Neural cell (in vitro differentiated cells): Measurements from ENCODE around the gene TBX15. TPM values are rescaled to one million over a fixed set of nuclear protein-coding genes. Genes with fewer than 3 reads are reported as not detected.

Experiments used
- H2AFZ ChIP-seq: fragments of 200-600, 300-800 bp; sonication (generic), shearing (Covaris generic); 2 replicates; pipeline ENCODE4 v1.6.0; 2014; ENCODE audit warnings: low read depth, mild to moderate bottlenecking, antibody characterized with exemption, low read length, moderate library complexity
- H3F3A ChIP-seq: fragments of 200-600 bp; shearing (Covaris generic); 2 replicates; pipeline ENCODE4 v1.6.1; 2016; ENCODE audit warnings: mild to moderate bottlenecking, moderate library complexity, mixed read lengths, antibody characterized with exemption, low read length; ENCODE audit not compliant: insufficient read depth, poor library complexity, severe bottlenecking
- H3K27ac ChIP-seq: fragments of 200-600, 300-800 bp; sonication (generic), shearing (Covaris generic); 2 replicates; pipeline ENCODE4 v1.5.1; 2014; ENCODE audit warnings: mild to moderate bottlenecking, low read length, moderate library complexity
- H3K27me3 ChIP-seq: fragments of 300-800, 200-600 bp; sonication (generic), shearing (Covaris generic); 2 replicates; pipeline ENCODE4 v1.6.0; 2014; ENCODE audit warnings: mild to moderate bottlenecking, low read depth, low read length, moderate library complexity; ENCODE audit not compliant: insufficient read depth
- H3K36me3 ChIP-seq: fragments of 300-800, 200-600 bp; sonication (generic), shearing (Covaris generic); 2 replicates; pipeline ENCODE4 v1.5.1; 2014; ENCODE audit warnings: mild to moderate bottlenecking, antibody characterized with exemption, low read length, moderate library complexity; ENCODE audit not compliant: insufficient read depth
- H3K4me2 ChIP-seq: fragments of 300-800, 200-600 bp; sonication (generic), shearing (Covaris generic); 2 replicates; pipeline ENCODE4 v1.6.0; 2014; ENCODE audit warnings: mild to moderate bottlenecking, low read length
- H3K4me3 ChIP-seq: fragments of 300-800, 200-600 bp; sonication (generic), shearing (Covaris generic); 2 replicates; pipeline ENCODE4 v1.5.1; 2014; ENCODE audit warnings: mild to moderate bottlenecking, low read length, moderate library complexity
- H3K79me2 ChIP-seq: fragments of 200-600 bp; shearing (Covaris generic); replicated peaks from 2 replicates; pipeline ENCODE4 v1.6.0; 2014; ENCODE audit warnings: mild to moderate bottlenecking, low read length, moderate library complexity; ENCODE audit not compliant: insufficient read depth
- H3K9ac ChIP-seq: fragments of 300-800, 200-600 bp; sonication (generic), shearing (Covaris generic); 2 replicates; pipeline ENCODE4 v1.6.1; 2016; ENCODE audit warnings: mild to moderate bottlenecking, low read length, mixed read lengths
- H3K9me2 ChIP-seq: fragments of 200-600 bp; shearing (Covaris generic); 2 replicates; pipeline ENCODE4 v1.6.1; 2016; ENCODE audit warnings: mild to moderate bottlenecking, low read length, mixed read lengths; ENCODE audit not compliant: insufficient read depth
- H3K9me3 ChIP-seq: fragments of 200-600, 300-800 bp; sonication (generic), shearing (Covaris generic); 2 replicates; pipeline ENCODE4 v1.6.1; 2016; ENCODE audit warnings: mild to moderate bottlenecking, mixed run types, low read length, moderate library complexity, mixed read lengths
- H4K20me1 ChIP-seq: fragments of 200-600 bp; shearing (Covaris generic); 2 replicates; pipeline ENCODE4 v1.6.1; 2016; ENCODE audit warnings: mild to moderate bottlenecking, mixed run types; ENCODE audit not compliant: insufficient read depth
- CTCF ChIP-seq: fragments of 450-650 bp; IDR thresholded peaks from 2 replicates; pipeline ENCODE4 v1.5.1; 2014; ENCODE audit warnings: antibody characterized with exemption, mild to moderate bottlenecking, moderate library complexity; ENCODE audit not compliant: poor library complexity, severe bottlenecking
- EP300 ChIP-seq: fragments of 450-650 bp; conservative IDR thresholded peaks from 2 replicates; pipeline ENCODE4 v1.6.1; 2014; ENCODE audit warnings: antibody characterized with exemption, mild to moderate bottlenecking, moderate library complexity; ENCODE audit not compliant: poor library complexity, severe bottlenecking
- EZH2 ChIP-seq: fragments of 200-600, 300-800 bp; shearing (Covaris generic), sonication (generic); IDR thresholded peaks from 2 replicates; pipeline ENCODE4 v1.6.1; 2014; ENCODE audit warnings: antibody characterized with exemption, low read length, borderline replicate concordance, mild to moderate bottlenecking; ENCODE audit not compliant: insufficient read depth, poor library complexity, severe bottlenecking
- MXI1 ChIP-seq: fragments of 450-650 bp; conservative IDR thresholded peaks from 2 replicates; pipeline ENCODE4 v1.6.1; 2014; ENCODE audit warnings: antibody characterized with exemption, mild to moderate bottlenecking; ENCODE audit not compliant: poor library complexity, severe bottlenecking
- POLR2AphosphoS5 ChIP-seq: IDR thresholded peaks from 2 replicates; pipeline ENCODE4 v1.6.1; 2012
- RAD21 ChIP-seq: fragments of 450-650 bp; conservative IDR thresholded peaks from 2 replicates; pipeline ENCODE4 v1.6.1; 2014; ENCODE audit warnings: antibody characterized with exemption, mild to moderate bottlenecking, moderate library complexity
- REST ChIP-seq: IDR thresholded peaks from 2 replicates; pipeline ENCODE4 v1.6.1; 2012; ENCODE audit warnings: borderline replicate concordance
- SMC3 ChIP-seq: fragments of 450-650 bp; conservative IDR thresholded peaks from 2 replicates; pipeline ENCODE4 v1.6.1; 2014; ENCODE audit warnings: antibody characterized with exemption, mild to moderate bottlenecking, moderate library complexity; ENCODE audit not compliant: poor library complexity
- TAF1 ChIP-seq: IDR thresholded peaks from 2 replicates; pipeline ENCODE4 v1.6.1; 2012; ENCODE audit warnings: low read depth
- polyA plus RNA-seq: library from polyadenylated mRNA; depleted of rRNA; stranded (reverse); fragments of >200 nt; gene quantifications from 2 replicates; pipeline ENCODE4 v1.2.3, GENCODE V29; 2014

Gene TBX15
- polyA plus RNA-seq, 1 donor from 2014 or later, result 0.10 TPM

- no peaks in the 10 kb centered on the region for H3K36me3 ChIP-seq
These were observed 5.9 kb downstream of the TBX15 start for GRCh38 chr1:118982266-118982665.

GRCh38 chr1:118981436-118981835 is 6.7 kb downstream of the TBX15 start:
- no peaks in the 10 kb centered on the region for H4K20me1 ChIP-seq
- no peak overlapping the region for H3K4me2 ChIP-seq
- no peaks in the 10 kb centered on the region for H3K79me2 ChIP-seq
- peaks cover 99% of the 10 kb centered on the region for H3K27me3 ChIP-seq
- TF ChIP-seq REST, result no peak
- H3K9me2 ChIP-seq, result no peaks in the 10 kb centered on the region
- H3K9me3 ChIP-seq, result no peaks in the 10 kb centered on the region
- H2AFZ ChIP-seq, result no peak overlapping the region
- no peak overlapping the region for H3K27ac ChIP-seq
- no peaks in the 10 kb centered on the region for H3K36me3 ChIP-seq
- H3F3A ChIP-seq, result no peaks in the 10 kb centered on the region
- H3K9ac ChIP-seq, result no peak overlapping the region
- no peak overlapping the region for H3K4me3 ChIP-seq

More at GRCh38 chr1:118982266-118982665, 5.9 kb downstream of the TBX15 start:
- Histone ChIP-seq H3K79me2 (no peaks in the 10 kb centered on the region), H3K9me2 (no peaks in the 10 kb centered on the region), H2AFZ (no peak overlapping the region), H3K4me2 (no peak overlapping the region), H3K27ac (no peak overlapping the region), H3K9me3 (no peaks in the 10 kb centered on the region), H3F3A (no peaks in the 10 kb centered on the region), H3K4me3 (no peak overlapping the region), H4K20me1 (no peaks in the 10 kb centered on the region), H3K9ac (no peak overlapping the region), H3K27me3 (peaks cover 100% of the 10 kb centered on the region)
- TF ChIP-seq SMC3 (no peak), EP300 (no peak), CTCF (no peak), REST (no peak), RAD21 (no peak), EZH2 (no peak), POLR2AphosphoS5 (no peak), TAF1 (no peak), MXI1 (no peak)
